HCT116 (cell line): ENCODE results near the gene SAYSD1. TPM values are rescaled to one million over a fixed set of nuclear protein-coding genes. Genes with fewer than 3 reads are reported as not detected.

ENCODE experiments used
- ATAC-seq: fragments of 200-7000 bp; cut with Tn5 transposase; 2 replicates; pipeline ENCODE4 v1.9.1; 2020; ENCODE audit warnings: mild to moderate bottlenecking, moderate library complexity
- BruUV-seq: library from RNA; stranded (reverse); fragments of 400-500 nt; replicated peaks from 2 replicates; lab custom pipeline; 2021; lab: Mats Ljungman, UMichigan
- CTCF ChIA-PET: fragments of 300-600 bp; sonication (Branson Sonifier 250); formaldehyde crosslinking; loops from one replicate; lab custom pipeline; 2021; ENCODE audit warnings: antibody characterized with exemption; lab: Charles Lee
- POLR2A ChIA-PET: fragments of 300-600, 350-600 bp; sonication (Branson Sonifier 250); formaldehyde crosslinking; loops from one replicate; lab custom pipeline; 2021; ENCODE audit warnings: antibody characterized with exemption; lab: Charles Lee
- RAD21 ChIA-PET, 2 experiments: fragments of 300-600 bp; sonication (Branson Sonifier 250); formaldehyde crosslinking; loops; one replicate each; lab custom pipeline; 2023; ENCODE audit warnings: low total read pairs in 2 of 2; ENCODE audit not compliant: uncharacterized antibody in 2 of 2, unreplicated experiment in 2 of 2, low non-redundant PET in 1 of 2; lab: Charles Lee
- DNase-seq: peaks from one replicate; pipeline ENCODE4 v3.0.0-alpha.2; 2010; ENCODE audit warnings: low read depth, low spot score
- H2AFZ ChIP-seq: fragments of 200-600 bp; shearing (Covaris generic), sonication (generic); 2 replicates; pipeline ENCODE4 v1.6.1; 2017; ENCODE audit warnings: low read depth, mixed run types, mixed read lengths, antibody characterized with exemption, low read length; ENCODE audit not compliant: poor library complexity, severe bottlenecking
- H3K27ac ChIP-seq: 2 replicates; pipeline ENCODE4 v1.5.1; 2012; ENCODE audit warnings: low read depth, low read length
- H3K27me3 ChIP-seq: fragments of 200-600 bp; sonication (generic); 2 replicates; pipeline ENCODE4 v1.6.1; 2016; ENCODE audit warnings: mixed run types, low read length, mixed read lengths; ENCODE audit not compliant: insufficient read depth
- H3K36me3 ChIP-seq, 2 experiments: fragments of 200-500 bp in 1 of 2; fragments of 200-600 bp in 1 of 2; sonication (Bioruptor generic) in 1 of 2; sonication (generic) in 1 of 2; 2 replicates each; pipeline versions ENCODE4 v1.5.1 to v1.6.1; 2014 to 2016; ENCODE audit warnings: low read length in 2 of 2, inconsistent platforms in 1 of 2, mixed read lengths in 1 of 2, mixed run types in 1 of 2; ENCODE audit not compliant: insufficient read depth in 2 of 2, control insufficient read depth in 1 of 2
- H3K4me1 ChIP-seq, 2 experiments: fragments of 200-600 bp in 1 of 2; sonication (generic) in 1 of 2; 2 replicates each; pipeline versions ENCODE4 v1.5.1 to v1.6.1; 2012 to 2017; ENCODE audit warnings: low read length in 2 of 2, inconsistent platforms in 1 of 2, mild to moderate bottlenecking in 1 of 2, mixed read lengths in 1 of 2, mixed run types in 1 of 2, moderate library complexity in 1 of 2; ENCODE audit not compliant: insufficient read depth in 2 of 2, control insufficient read depth in 1 of 2
- H3K4me2 ChIP-seq: fragments of 200-600 bp; sonication (generic); 2 replicates; pipeline ENCODE4 v1.6.1; 2017; ENCODE audit warnings: mixed run types, low read length, mixed read lengths
- H3K4me3 ChIP-seq, 2 experiments: fragments of 200-600 bp in 1 of 2; sonication (generic) in 1 of 2; replicated peaks in 1 of 2; 2 replicates each; pipeline ENCODE4 v1.5.1; 2011 to 2016; ENCODE audit warnings: low read length in 2 of 2, control low read depth in 1 of 2, low read depth in 1 of 2, mild to moderate bottlenecking in 1 of 2, mixed read lengths in 1 of 2, mixed run types in 1 of 2
- H3K79me2 ChIP-seq: fragments of 200-600 bp; sonication (generic); 2 replicates; pipeline ENCODE4 v1.6.1; 2017; ENCODE audit warnings: mild to moderate bottlenecking, mixed run types, low read length, moderate library complexity, mixed read lengths; ENCODE audit not compliant: insufficient read depth
- H3K9ac ChIP-seq: fragments of 200-600 bp; sonication (generic); 2 replicates; pipeline ENCODE4 v1.6.1; 2016; ENCODE audit warnings: low read length, mixed read lengths
- H3K9me2 ChIP-seq: fragments of 200-600 bp; sonication (generic), shearing (Covaris generic); 2 replicates; pipeline ENCODE4 v1.6.1; 2017; ENCODE audit warnings: mixed run types, mild to moderate bottlenecking, moderate library complexity; ENCODE audit not compliant: insufficient read depth
- H3K9me3 ChIP-seq, 2 experiments: fragments of 200-500 bp in 1 of 2; fragments of 200-600 bp in 1 of 2; sonication (Bioruptor generic) in 1 of 2; sonication (generic) in 1 of 2; 2 replicates each; pipeline ENCODE4 v1.6.1; 2014 to 2017; ENCODE audit warnings: low read length in 2 of 2, mixed read lengths in 2 of 2, inconsistent platforms in 1 of 2, low read depth in 1 of 2, mild to moderate bottlenecking in 1 of 2, mixed run types in 1 of 2, moderate library complexity in 1 of 2; ENCODE audit not compliant: control insufficient read depth in 1 of 2, insufficient read depth in 1 of 2
- H4K20me1 ChIP-seq: fragments of 200-600 bp; sonication (generic), shearing (Covaris generic); 2 replicates; pipeline ENCODE4 v1.6.1; 2017; ENCODE audit warnings: mixed run types, mild to moderate bottlenecking, moderate library complexity; ENCODE audit not compliant: insufficient read depth
- CBX3 ChIP-seq: IDR thresholded peaks from 2 replicates; pipeline ENCODE4 v1.6.1; 2012; ENCODE audit warnings: low read depth
- ELF1 ChIP-seq: IDR thresholded peaks from 2 replicates; pipeline ENCODE4 v1.6.1; 2012; ENCODE audit warnings: low read depth, borderline replicate concordance
- EZH2 ChIP-seq: fragments of 200-600 bp; sonication (generic); IDR thresholded peaks from 2 replicates; pipeline ENCODE4 v1.6.1; 2017; ENCODE audit warnings: antibody characterized with exemption, mixed run types
- JUND ChIP-seq: IDR thresholded peaks from 2 replicates; pipeline ENCODE4 v1.6.1; 2012
- POLR2A ChIP-seq: IDR thresholded peaks from 2 replicates; pipeline ENCODE4 v1.7.0; 2011; ENCODE audit warnings: borderline replicate concordance; ENCODE audit not compliant: insufficient read depth, insufficient read length; ENCODE audit errors: extremely low read depth
- POLR2AphosphoS5 ChIP-seq: IDR thresholded peaks from 2 replicates; pipeline ENCODE4 v1.6.1; 2011; ENCODE audit warnings: mild to moderate bottlenecking, low read depth, low read length, moderate library complexity
- SRF ChIP-seq: IDR thresholded peaks from 2 replicates; pipeline ENCODE4 v1.6.1; 2012; ENCODE audit warnings: low read depth
- ZFX ChIP-seq: fragments of 450-650 bp; IDR thresholded peaks from 2 replicates; pipeline ENCODE4 v1.6.1; 2017
- ZNF274 ChIP-seq: fragments of 200-500 bp; sonication (Bioruptor generic); IDR thresholded peaks from 2 replicates; pipeline ENCODE4 v1.6.1; 2014; ENCODE audit warnings: mild to moderate bottlenecking, low read depth, low read length, inconsistent platforms
- intact Hi-C: fragments of 100-400 bp; cut with micrococcal nuclease; formaldehyde crosslinking; loops from 2 replicates; pipeline ENCODE4 v1.10.0; 2022
- total RNA-seq: library from RNA; stranded (reverse); gene quantifications from one replicate; pipeline ENCODE4 v1.2.1, GENCODE V29; 2021; ENCODE audit not compliant: unreplicated experiment
- TF ChIP-seq, protein P1 (sequence below): IDR thresholded peaks from 2 replicates; pipeline ENCODE4 v1.6.1; 2012
- TF ChIP-seq, protein P2 (sequence below): IDR thresholded peaks from 2 replicates; pipeline ENCODE4 v1.6.1; 2011; ENCODE audit warnings: mild to moderate bottlenecking, low read length, moderate library complexity; ENCODE audit not compliant: insufficient replicate concordance; ENCODE audit errors: extremely low read depth
- TF ChIP-seq, protein P3 (sequence below), 3 experiments: fragments of 200-600 bp in 1 of 3; sonication (generic) in 1 of 3; IDR thresholded peaks in 2 of 3; conservative IDR thresholded peaks in 1 of 3; 2 replicates each; pipeline ENCODE4 v1.5.1; 2012 to 2017; ENCODE audit warnings: low read depth in 2 of 3, low read length in 2 of 3, antibody characterized with exemption in 1 of 3, borderline replicate concordance in 1 of 3, control low read depth in 1 of 3, mild to moderate bottlenecking in 1 of 3, mixed read lengths in 1 of 3, mixed run types in 1 of 3, moderate library complexity in 1 of 3; ENCODE audit not compliant: insufficient read depth in 1 of 3
- TF ChIP-seq, protein P4 (sequence below): IDR thresholded peaks from 2 replicates; pipeline ENCODE4 v1.6.1; 2012

SAYSD1 gene
- total RNA-seq, 1 experiment from 2014 or later: 10.1 TPM

DNA sequence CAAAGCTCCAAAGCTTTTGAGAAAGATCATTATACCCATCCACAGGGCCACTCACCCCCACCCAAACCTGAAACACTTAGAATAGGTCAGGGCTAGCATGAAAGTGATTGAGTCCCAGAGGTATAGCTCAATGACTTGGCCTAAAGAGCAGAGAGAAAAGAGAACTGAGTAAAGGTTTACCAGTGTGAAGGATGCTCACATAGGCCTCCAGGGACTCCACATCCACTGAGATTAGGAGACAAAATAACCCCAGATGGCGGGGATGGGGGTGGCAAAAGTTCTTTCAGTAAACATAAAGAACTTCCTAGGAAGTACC is 12.2 kb downstream of the SAYSD1 start:
- H3K4me1 ChIP-seq: no peaks in the 10 kb centered on the region
- RAD21 ChIA-PET: interaction anchor here in 1 of 2 experiments (1.2 kb wide), 1 partner anchor 106 kb away, joined by 4 read pairs; no protein-coding TSS in a partner anchor
- TF ChIP-seq, protein P1, sequence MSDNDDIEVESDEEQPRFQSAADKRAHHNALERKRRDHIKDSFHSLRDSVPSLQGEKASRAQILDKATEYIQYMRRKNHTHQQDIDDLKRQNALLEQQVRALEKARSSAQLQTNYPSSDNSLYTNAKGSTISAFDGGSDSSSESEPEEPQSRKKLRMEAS: no peak
- TF ChIP-seq ELF1: no peak
- no peak for TF ChIP-seq EZH2
- TF ChIP-seq CBX3: no peak
- no peak for TF ChIP-seq ZNF274
- TF ChIP-seq, protein P2, sequence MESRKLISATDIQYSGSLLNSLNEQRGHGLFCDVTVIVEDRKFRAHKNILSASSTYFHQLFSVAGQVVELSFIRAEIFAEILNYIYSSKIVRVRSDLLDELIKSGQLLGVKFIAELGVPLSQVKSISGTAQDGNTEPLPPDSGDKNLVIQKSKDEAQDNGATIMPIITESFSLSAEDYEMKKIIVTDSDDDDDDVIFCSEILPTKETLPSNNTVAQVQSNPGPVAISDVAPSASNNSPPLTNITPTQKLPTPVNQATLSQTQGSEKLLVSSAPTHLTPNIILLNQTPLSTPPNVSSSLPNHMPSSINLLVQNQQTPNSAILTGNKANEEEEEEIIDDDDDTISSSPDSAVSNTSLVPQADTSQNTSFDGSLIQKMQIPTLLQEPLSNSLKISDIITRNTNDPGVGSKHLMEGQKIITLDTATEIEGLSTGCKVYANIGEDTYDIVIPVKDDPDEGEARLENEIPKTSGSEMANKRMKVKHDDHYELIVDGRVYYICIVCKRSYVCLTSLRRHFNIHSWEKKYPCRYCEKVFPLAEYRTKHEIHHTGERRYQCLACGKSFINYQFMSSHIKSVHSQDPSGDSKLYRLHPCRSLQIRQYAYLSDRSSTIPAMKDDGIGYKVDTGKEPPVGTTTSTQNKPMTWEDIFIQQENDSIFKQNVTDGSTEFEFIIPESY: no peak
- no peak for TF ChIP-seq ZFX
- TF ChIP-seq POLR2AphosphoS5: no peak
- no peak for TF ChIP-seq JUND
- TF ChIP-seq, protein P3, sequence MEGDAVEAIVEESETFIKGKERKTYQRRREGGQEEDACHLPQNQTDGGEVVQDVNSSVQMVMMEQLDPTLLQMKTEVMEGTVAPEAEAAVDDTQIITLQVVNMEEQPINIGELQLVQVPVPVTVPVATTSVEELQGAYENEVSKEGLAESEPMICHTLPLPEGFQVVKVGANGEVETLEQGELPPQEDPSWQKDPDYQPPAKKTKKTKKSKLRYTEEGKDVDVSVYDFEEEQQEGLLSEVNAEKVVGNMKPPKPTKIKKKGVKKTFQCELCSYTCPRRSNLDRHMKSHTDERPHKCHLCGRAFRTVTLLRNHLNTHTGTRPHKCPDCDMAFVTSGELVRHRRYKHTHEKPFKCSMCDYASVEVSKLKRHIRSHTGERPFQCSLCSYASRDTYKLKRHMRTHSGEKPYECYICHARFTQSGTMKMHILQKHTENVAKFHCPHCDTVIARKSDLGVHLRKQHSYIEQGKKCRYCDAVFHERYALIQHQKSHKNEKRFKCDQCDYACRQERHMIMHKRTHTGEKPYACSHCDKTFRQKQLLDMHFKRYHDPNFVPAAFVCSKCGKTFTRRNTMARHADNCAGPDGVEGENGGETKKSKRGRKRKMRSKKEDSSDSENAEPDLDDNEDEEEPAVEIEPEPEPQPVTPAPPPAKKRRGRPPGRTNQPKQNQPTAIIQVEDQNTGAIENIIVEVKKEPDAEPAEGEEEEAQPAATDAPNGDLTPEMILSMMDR (IDR thresholded peaks at IDR 0.05 in 2 of 3, conservative IDR thresholded peaks at IDR 0.05 in 1 of 3; ENCODE audit: borderline replicate concordance in 1 of 3, insufficient read depth in 1 of 3, low read depth in 2 of 3, low read length in 2 of 3): no peak
- no peak for TF ChIP-seq POLR2A
- TF ChIP-seq, protein P4, sequence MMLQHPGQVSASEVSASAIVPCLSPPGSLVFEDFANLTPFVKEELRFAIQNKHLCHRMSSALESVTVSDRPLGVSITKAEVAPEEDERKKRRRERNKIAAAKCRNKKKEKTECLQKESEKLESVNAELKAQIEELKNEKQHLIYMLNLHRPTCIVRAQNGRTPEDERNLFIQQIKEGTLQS: no peak
- TF ChIP-seq SRF: no peak
- no peak overlapping the region for H3K4me2 ChIP-seq
- no peak overlapping the region for H2AFZ ChIP-seq
- no peak overlapping the region for H3K27ac ChIP-seq
- no peaks in the 10 kb centered on the region for H3K9me3 ChIP-seq
- no peaks in the 10 kb centered on the region for H4K20me1 ChIP-seq
- CTCF ChIA-PET: interaction anchor here (1.2 to 2.5 kb wide), 7 partner anchors 11 to 231 kb away, joined by 3 to 9 read pairs (median 6); partner anchors contain the start of gene SAYSD1
- H3K79me2 ChIP-seq: no peaks in the 10 kb centered on the region
- no peak overlapping the region for H3K9ac ChIP-seq
- no peaks in the 10 kb centered on the region for H3K9me2 ChIP-seq
- no peak overlapping the region for H3K4me3 ChIP-seq
- no TSS peak for BruUV-seq
- H3K36me3 ChIP-seq: no peaks in the 10 kb centered on the region
- intact Hi-C loops: loop anchor here (2.0 to 5.0 kb wide), 3 partner anchors 130 to 230 kb away; partner anchors contain the start of gene KCNK17
- H3K27me3 ChIP-seq: peaks cover 19% of the 10 kb centered on the region
- ATAC-seq (no peak), DNase-seq (no peak)
- POLR2A ChIA-PET: interaction anchor here (1.3 kb wide), 1 partner anchor 12 kb away, joined by 7 read pairs; the partner anchor contains the start of gene SAYSD1
